Superior temporal gyrus (tissue), 1 donor: ENCODE results near the gene LGI4.
"Not testable (repeated sequence)": the region's sequence is repeated elsewhere in the genome, so short reads cannot be mapped to it uniquely, and the experiment has no call there.

ENCODE experiments used
- DNase-seq: peaks from one replicate; pipeline ENCODE4 v3.0.0-alpha.2; 2016; ENCODE audit errors: extremely low spot score

Gene LGI4

DNA sequence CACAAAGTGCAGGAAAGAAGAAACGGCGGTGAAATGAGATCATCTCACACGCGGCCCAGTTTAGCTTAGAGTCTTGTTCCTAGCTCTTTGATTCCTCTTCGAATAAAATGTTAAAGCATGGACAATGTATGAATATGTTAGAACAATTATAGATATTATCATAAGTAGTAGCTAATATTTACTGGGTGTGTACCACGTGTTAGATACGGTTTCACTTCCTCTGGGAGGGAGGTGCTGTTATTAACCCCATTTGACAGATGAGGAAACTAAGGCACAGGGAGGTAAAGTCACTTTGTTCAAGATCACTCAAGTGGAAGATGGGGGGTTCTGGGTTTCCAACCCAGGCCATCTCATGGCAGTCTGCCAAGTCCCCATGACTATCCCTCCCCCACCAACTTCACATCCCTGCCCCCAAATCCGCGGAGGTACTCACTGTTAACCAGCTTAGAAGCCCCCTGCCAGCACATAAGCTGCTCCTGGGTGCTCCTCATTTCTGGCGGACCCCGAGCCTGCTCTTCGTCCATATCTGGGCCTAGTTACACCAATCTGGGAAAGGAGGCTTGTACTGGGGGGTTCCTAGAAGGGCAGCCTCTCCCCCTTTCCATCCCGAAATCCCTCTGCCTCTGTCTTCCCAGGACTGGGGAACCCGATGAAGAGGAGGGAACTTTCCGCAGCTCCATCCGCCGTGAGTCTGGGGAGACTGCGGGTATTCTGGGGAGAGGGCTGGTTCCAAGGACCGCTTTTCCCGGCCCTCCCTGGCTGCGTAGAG lies 7.2 kb upstream of the LGI4 start:
- DNase-seq, result no peak

DNA sequence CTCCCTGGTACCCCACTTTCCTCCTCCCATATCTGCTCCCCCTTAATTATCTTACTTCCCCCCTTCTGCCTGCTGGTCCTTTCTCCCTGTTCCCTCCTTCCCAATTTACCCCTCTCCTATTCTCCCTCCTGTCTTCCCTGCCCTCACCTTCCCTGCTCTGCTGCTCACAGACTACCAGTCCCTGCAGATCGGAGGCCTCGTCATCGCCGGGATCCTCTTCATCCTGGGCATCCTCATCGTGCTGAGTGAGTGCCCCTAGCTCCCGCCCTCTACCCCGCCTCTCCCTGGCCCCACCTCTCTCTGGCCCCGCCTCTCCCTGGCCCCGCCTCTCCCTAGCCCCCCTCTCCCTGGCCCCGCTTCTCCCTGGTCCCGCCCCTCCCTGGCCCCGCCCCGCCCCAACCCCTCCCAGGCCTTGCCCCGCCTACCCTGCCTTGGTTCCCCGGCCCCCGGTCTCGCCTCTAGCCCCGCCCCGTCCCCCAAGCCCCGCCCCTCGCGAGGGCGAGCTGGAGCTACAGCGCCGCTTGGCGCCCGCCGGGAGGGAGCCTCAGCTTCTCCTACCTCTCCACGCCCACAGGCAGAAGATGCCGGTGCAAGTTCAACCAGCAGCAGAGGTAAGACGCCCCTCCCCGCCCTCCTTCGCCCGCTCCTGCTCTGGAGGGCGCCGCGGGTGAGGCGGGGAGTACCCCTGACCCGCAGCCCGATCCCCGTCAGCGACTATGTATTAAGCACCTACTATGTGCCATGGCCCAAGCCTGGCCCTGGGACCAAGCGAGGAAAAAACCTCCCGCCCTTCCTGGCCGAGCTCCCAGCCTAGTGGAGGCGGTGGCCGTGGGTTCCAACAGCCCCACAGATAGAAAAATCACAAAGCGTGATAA lies 6.3 kb upstream of the LGI4 start:
- peak; percentile 84 for DNase-seq

DNA sequence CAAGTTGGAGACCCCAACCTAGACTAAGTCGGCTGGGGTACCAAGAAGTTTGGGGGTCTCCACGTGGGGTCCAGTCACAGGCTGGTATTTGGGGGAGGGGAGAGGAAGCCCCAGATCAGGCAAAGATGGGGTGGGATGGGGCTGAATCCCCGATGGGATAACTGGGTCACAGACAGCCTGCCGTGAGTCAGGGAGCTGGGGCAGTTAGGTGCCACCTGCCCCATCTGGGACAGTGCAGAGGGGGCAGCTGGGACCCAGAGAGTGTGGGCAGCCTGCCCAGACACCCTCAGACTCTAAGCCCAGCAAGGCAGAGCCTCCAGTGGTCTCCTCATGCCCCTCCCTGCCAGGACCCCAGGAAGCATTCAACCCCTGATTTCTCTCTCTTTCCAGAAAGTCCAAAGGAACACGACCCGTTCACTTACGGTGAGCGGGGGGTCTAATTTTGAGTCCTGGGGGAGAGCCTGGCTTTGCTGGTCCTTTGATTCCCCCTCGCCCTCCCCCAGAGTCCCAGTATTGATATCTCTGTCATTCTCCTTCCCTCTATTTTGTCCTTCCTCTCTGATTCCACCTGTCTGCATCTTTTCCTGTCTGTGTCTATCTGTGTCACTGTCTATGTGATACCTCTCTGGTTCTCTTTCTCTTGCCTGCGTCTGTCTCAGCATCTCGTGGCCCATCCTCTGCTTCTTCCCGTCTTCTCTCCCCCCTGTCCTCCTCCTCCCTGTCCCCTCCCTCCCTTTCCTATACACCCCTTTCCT lies 5.5 kb upstream of the LGI4 start:
- no peak for DNase-seq

DNA sequence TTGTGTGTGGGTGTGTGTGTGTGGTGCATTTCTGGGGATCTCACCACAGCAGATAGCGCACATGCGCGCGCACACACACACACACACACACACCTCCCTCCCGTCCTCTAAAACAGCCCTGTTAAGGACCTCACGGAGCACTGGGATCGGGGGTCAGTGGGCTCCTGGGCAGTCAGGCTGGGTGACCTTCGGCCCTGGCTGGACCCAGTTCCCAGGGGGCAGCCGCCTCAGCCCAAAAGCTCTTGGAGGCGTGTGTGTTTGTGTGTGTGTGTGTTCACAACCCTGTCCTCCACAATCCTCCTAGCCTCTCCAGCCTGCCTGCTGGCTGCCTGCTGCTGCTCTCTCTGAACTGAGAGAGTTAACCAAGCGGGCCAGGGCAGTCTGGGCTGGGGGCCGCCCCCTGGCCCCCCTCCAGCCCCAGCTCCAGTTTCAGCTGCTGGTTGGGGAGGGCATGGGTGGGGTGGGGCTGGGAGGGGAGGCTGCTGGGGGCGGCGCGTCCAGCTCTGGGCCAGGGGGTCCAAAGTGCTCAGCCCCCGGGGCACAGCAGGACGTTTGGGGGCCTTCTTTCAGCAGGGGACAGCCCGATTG lies 3.5 kb upstream of the LGI4 start, which contains the start of gene FXYD1:
Gene FXYD1 (plus strand): TSS at position 520 of the 588 bp plus-strand sequence. CDS start 1,256 bp downstream, outside the sequence.
- DNase-seq, result no peak

DNA sequence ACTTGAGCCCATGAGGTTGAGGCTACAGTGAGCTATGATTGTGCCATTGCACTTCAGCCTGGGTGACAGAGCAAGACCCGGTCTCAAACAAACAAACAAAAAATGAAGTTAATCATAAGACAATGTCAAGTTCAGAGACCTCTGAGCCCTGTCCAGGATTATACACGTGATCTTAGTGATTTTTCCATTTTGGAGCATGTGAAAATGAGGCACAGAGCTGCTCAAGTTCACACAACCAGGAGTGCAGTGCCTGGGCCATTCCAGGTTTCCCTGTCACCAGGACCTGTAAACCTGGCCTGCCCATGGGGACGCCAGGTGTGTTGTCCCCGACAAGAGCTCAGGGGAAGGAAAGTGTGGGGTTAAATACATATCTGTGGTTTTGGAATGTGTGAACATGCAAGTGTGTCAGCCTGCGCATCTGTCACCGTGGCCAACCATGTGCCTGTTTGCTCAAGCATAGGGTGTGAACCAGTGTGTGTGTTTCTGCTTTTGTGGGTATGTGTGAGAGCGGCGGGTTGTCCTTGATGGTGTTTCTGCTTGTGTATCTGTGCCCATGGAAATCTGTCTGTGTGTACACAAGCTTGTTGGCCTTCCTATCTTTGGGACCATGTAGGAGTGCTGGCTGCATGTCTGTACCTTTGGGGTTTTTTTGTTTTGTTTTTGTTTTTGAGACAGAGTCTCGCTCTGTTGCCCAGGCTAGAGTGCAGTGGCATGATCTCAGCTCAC lies 2.3 kb upstream of the LGI4 start:
- DNase-seq, result no peak

DNA sequence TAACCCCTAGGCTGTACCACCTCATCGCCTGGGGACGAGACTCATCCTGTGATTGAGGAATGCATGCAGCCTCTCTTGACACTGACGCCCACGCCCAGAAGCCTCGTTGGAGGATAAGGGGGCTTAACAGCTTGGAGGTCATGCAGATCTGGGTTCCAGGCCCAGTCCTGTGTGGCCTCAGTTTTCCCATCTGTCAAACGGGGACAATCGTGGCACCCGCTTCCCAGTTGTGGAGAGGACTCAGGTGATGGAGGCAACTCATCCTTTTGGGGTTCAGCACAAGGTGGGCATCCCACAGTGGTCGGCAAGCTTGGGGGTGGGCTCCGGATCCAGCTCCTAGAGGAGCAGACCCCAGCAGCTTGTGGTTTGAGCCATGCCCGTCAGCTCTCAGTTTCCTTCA lies 1.4 kb upstream of the LGI4 start:
- no peak for DNase-seq

DNA sequence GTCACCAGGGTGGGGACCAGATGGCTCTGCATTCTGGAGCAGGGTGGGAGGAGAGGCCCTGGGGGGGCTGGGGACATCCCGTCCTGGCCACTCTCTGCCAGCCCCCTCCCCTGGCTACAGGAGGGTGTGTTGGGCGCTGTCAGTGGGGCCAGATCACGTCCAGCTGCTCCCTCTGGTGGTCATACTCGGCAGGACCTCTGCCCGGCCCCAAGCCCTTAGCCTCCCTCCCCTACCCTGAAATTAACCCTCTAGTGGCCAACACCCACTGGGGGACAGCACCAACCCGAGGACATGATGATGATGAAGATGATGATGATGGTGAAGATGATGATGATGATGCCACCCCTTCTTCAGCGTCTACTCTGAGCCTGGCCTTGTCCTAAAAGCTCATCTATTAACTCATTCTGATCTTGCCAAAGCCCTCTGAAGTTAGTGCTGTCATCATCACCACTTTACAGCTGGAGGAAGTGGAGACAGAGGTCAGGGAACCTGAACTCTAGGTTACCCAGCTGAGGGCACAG lies 590 bp upstream of the LGI4 start:
- peak; percentile 93 for DNase-seq

DNA sequence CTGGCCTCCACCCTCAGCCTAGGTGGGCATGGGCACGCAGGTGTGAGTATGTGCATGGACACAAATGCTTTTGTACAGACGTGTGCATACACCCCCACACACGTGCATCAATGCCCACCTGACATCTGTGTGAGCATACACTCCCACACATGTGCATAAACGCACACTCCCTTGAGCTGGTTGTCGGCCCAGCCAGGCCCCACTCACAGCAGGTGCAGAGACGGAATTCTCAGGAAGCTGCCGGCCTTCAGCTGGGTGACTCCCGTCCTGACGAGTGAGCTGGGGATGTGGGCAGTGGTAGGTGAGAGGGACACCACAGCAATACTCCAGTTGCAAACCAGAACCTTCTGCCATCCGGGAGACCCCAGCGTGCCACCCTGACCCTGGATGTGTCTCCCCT lies 1.0 kb downstream of the LGI4 start:
- no peak for DNase-seq

DNA sequence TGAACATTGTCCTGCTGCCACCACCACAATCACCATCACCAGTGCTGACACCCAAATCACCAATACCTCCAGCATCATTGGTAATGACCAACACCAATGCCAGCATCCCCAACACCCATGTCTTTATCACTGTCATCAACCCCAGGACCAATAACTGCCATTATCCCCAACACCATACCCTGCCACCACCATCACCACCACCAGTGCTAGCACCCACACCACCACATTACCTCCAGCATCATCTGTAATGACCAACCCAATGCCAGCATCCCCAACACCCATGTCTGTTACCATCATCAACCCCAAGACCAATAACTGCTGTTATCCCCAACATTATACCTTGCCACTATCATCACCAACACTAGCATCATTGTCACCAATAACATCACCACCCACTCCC lies 2.6 kb downstream of the LGI4 start:
- no peak for DNase-seq

DNA sequence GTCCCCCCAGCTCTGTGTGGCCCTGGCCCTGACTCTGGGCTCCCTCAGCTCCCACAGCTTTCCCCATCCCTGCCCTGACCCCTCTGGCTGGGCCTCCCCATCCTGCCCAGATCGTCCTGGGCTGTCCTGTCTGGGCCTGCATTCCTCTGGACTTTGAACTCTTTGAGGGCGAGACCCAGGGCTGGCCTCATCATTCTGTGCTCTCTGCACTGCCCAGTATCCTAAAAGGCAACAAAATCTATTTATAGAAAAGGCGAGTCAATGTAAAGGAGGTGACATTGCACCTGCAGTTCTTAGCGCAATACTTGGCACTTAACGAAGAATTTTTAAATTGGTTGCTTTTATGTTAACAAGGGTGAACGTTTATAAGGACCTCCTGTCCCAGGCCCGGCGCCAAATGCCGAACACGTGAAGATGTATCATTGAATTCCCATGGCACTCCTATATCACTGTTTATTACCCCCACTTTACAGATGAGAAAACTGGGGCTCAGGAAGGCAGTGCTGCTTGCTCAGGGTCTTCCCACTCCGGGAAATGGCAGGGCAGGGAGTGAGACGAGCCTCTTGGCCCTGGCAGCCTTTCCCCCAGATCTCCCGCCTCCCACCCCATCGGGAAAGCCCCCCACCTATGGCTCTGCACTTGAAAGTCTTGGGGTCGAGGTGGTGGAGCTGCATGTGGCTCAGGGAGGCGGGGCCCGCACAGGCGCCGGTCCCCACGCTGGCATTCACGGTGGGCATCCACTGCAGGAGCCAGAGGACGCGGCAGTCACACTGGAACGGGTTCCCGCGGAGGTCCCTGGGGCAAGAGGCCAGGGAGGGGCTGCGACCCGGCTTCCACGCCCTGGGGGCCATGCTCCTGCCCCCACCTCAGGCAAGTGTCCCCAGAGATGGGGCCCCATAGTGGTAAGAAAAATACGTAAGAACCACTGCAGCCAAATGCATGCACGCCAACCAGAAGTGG lies 3.8 kb downstream of the LGI4 start:
- DNase-seq, result no peak

DNA sequence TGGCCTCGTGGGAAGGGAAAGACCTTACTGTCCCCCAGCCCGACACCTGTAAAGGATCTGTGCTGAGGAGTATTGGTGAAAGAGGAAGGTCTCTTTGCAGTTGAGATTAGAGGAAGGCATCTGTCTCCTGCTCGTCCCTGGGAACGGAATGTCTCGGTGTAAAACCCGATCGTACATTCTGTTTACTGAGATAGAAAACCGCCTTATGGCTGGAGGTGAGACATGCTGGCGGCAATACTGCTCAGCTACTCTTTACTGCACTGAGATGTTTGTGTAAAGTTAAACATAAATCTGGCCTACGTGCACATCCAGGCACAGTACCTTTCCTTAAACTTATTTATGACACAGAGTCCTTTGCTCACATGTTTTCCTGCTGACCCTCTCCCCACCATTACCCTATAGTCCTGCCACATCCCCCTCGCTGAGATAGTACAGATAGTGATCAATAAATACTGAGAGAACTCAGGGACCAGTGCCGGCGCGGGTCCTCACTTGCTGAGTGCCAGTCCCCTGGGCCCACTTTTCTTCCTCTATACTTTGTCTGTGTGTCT lies 5.1 kb downstream of the LGI4 start:
- not testable (repeated sequence) for DNase-seq

DNA sequence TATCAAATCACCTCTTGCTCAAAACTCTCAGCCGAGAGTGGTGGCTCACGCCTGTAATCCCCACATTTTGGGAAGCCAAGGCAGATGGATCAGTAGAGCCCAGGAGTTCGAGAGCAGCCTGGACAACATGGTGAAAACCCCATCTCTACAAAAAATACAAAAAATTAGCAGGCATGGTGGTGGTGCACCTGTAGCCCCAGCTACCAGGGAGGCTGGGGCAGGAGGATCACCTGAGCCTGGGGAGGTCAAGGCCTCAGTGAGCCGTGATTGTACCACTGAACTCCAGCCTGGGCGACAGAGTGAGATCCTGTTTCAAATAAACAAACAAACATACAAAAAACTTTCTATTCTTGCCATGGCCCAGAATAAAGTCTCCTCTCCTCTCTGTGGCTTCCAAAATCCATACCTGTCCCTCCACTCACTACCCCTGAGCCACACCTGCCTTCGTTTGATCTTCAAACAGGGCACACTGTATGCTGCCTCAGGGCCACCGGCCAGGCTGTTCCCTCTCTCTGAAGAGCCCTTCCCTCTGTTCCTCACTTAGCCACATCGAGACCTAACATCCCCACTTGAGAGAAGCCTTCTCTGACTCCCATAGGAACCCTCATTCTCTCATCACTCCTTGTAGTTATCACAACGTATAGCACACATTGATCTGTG lies 6.3 kb downstream of the LGI4 start:
- DNase-seq, result no peak

DNA sequence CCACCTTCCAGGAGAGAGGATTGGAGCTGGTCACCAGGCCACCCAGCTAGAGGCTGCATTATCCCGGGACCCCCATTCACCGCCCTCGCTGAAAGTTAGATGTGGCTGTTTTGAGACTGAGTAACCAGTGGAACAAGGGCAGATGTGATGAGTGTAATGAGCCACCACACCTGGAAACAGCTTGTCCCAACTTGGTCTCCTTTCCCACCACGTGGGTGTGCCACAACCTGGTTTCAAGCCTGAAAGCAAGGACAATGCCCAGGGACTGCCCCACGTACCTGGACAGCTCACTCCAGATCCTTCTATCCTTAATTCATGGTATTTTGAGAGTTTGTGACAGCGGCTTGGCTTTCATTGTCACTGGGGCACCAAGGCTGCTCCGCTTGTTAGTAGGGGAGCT lies 7.0 kb downstream of the LGI4 start:
- no peak for DNase-seq

DNA sequence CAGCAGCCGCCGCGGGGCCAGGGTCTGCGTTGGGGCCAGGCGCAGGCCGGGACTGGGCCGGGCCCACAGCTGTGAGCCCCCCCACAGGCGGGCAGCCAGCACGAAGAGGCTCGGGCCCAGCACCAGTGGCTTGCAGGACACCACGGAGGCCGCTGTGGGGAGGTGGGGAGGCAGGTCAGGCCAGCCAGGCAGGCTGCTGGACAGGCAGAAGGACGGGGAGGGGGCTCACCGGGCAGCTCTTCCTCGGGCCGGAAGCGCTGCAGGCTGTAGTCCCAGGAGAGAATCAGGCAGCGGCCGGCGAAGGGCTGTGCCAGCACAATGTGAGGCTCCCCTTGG lies 8.3 kb downstream of the LGI4 start:
- peak; percentile 53 for DNase-seq

DNA sequence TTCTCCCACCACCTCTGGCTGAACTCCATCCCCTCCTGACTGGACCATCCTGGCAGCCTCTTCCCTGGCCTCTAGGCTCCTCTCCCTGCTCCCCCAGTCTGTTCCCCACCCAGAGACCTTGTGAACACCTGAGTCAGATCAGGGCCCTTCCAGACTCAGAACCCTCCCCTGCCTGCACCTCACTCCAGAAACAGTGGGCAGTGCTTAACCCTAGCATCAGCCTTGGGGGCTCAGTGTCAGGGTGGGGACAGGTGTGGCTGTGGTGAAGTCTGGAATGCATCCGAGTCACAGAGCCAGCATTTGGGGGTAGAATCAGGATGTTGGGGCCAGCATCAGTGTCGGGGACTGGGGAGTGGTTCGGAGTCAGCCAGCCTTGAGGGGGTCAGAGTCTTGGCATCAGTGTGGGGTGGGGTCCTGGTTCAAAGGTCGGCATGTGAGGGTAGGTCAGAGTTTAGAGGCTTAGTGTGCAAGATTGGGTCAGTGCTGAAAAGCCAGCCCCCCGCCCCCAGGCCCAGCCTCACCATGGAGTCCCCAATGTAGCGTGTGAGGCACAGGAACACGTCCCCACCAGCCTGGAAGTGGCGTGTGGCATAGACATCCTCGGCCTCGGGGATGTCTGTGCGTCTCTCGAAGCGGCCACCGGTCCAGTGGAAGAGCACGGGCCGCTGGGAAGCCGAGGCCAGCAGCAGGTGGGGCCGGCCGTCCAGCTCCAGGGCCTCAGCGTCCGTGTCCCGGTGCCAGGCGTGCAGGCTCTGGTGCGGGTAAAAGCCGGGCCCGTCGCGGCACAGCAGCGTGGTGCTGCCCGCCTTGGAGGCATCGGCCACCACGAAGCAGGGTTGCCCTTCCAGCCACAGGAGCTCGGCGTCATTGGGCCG lies 8.9 kb downstream of the LGI4 start:
- DNase-seq, result no peak

DNA sequence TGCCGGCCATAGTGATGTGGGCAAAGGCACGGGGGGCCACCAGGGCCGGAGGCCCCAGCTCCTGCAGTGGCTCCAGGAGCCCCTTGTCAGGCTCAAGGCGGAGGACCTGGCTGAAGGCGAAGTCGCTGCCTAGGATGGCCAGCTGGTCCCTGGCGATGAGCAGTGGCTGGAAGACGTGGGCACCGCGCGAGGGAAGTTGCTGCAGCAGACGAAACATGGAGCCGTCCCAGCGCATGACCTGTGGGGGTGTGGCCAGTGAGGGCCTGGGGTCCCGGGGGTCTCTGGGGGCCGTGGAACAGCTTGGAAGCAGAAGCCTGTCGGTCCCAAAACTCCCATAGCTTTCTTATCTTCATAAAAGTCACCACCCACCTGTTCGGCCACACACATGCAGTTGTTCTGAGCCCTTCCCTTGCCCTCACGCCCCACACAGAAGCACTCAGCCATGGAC lies 9.6 kb downstream of the LGI4 start:
- no peak for DNase-seq

DNA sequence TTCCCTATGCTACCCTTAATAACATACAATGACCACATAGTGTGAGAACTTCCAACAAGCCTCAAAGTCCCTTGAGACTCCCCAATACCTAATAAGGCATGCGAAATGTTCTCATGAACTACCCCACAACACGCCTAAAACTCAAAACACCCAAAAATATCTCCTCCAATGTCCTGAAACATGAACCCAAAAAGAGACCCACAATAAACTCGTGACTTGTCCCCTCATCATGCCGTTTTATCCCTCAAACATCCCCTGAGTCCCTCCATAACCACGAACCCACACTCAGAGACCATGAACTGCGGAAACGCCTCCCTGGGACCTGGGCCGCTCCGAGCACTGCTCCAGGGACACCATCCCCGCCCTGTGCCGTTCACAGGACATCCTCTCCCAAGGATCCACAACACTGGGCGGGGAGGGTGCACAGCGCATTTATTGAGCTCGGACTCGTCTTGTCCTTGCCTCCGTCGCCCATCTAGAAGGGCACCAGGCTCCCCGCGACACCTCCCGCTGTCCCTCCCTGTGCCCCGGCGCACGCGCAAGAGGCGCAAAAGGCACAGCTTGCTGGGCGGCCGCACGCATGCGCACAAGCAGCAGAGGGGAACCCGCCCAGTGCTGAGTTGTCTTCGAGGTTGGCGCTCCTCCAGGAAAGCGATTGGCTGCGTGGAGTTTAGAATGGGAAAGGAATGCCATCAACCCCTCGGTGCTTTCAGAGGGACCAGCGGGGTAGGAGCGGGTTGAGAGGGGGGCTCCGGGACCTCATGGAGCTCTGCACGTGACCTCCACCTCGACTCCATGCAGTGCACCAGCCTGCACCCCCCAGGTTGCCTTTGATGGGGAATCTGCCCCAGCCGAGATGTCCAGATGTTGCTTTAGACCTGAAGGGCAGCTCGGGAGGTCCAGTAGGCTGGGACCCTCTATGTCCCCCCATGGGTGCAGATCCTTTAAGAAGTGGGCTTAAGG lies 10.5 kb downstream of the LGI4 start:
- peak; percentile 97 for DNase-seq
